A172 (cell line): ENCODE data around the gene CD109. TPM values are rescaled to one million over a fixed set of nuclear protein-coding genes. Genes with fewer than 3 reads are reported as not detected.
"Not testable (repeated sequence)": the region's sequence is repeated elsewhere in the genome, so short reads cannot be mapped to it uniquely, and the experiment has no call there.

Source experiments
- DNase-seq: peaks from one replicate; pipeline ENCODE4 v3.0.0-alpha.2; 2015; ENCODE audit warnings: low spot score
- total RNA-seq: library from RNA; depleted of rRNA; stranded (reverse); fragments of >200 nt; shearing (Covaris generic); gene quantifications from 2 replicates; pipeline ENCODE4 v1.2.3, GENCODE V29; 2014; rRNA removed

CD109 gene
- 18.4 and 24.3 TPM in 2 replicates for total RNA-seq

- peak; percentile 74 for DNase-seq
Observed at GRCh38 chr6:73695619-73696421, at the start of gene CD109. Gene CD109, plus strand, starts transcription at chr6:73696203. Its CDS starts 13 bp downstream, at chr6:73696216.

GRCh38 chr6:73648166-73648565 lies 47.8 kb upstream of the CD109 start:
- no peak for DNase-seq

DNA sequence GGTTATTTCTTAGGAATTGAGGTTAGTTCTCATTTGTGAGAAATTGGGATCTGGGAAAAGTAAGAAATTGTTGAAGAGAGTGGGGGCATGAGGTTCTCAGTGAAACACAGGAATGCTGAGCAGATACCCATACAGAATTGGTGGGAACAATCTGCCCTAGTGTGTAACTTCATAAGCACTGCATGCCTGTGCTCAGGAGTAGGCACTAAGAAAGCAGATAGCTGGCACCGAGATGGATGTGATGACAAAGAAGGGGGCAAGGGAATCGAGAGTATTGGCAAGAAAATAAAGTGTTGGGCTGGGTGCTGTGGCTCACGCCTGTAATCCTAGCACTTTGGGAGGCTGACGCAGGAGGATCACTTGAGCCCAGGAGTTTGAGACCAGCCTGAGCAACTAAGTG lies 46.2 kb upstream of the CD109 start:
- no peak for DNase-seq

DNA sequence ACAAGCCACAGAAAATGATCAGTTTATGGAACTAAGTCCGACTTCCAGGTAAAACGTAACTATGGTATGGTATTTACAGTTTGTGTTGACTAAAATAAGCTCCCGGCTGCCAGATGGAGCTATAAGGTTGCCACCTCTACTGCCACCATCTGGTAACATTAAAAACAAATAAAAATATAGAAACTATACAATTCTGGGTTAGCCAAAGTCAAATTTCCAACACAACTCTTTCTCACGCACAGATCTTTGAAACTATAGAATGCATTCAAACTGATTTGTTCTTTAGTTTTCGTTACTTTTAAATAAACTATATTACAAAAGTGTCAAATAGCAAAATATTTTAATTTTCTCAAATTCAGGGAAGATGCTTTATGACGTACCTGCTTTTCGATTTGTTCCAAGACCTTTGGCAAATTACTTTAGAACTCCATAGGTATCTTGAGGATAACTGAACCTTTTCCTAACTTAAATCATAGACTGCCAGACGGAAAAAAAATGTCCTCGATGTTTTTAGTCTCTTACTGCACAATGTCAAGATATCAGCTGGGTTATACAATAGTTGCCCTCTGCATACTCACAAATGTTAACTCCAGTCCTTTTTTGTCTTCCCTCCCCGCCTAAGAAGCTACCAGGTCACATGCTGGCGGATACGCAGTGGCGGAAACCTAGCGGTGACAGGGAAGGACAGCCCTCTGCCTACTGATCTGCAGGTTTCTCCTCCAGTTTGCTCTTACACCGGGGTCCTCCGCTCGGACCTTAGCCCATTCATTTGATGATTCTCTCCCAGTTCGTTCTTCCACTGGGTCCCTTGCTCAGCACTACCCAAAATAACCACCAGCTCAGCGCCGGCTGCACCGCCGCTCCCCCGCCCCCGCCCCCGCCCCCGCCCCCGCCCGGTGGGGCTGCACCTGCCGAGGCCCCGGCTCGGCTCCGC lies 43.1 kb upstream of the CD109 start:
- peak; percentile 45 for DNase-seq

GRCh38 chr6:73653571-73654424 lies 42.2 kb upstream of the CD109 start, which contains the start of gene SLC17A5:
Gene SLC17A5, minus strand, starts transcription at chr6:73653992. Its CDS starts 106 bp downstream, at chr6:73653886.
- peak; percentile 81 for DNase-seq

DNA sequence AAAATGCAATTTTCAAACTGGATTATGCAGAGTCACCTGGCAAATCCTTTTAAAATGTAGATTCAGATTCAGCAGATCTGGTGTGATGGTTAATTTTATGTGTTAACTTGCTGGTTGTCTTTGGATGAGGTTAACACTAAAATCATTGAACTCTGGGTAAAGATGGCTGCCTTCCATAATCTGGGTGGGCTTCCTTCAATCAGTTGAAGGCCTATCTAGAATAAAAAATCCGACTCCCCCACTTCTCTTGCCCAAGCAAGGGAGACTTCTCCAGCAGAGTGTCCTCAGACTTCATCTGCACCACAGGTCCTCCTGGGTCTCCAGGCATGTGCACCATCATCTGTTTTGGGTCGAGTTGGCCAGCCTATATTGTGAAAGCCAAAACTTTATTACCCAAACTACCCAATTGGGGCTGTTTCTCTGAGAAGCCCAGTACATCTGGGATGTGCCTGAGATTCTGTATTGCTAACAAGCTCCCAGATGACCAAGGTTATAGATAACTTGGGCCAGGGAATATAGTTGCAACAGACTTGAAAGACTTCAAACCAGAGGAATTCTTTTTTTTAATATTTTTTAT lies 40.6 kb upstream of the CD109 start:
- no peak for DNase-seq

DNA sequence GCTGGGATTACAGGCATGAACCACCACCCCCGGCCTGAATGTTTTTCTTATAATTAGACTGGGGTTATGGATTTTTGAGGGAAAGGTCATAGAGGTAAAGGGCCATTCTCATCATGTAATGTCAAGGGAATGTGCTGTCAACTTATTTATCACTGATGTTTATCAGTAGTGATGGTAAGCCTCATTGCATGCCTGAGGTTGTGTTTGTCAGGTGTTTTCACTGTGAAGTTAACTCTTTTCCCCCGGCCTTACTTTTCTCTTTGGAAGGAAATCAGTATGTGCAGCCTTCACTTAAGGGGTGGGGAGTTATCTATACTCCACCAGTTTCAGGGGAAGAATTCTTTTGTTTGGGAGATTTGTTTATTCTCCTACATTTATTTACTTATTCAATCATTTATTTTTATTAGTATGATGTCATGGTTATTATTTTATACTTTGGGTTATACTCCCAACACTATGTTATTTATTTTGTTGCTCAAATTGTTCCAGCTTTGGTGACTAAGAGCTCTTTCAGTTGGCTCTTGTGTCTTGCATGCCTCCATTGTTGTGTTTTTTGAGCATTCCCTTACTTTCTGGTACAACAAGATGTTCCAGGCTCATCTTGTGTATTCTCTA lies 39.4 kb upstream of the CD109 start:
- no peak for DNase-seq

GRCh38 chr6:73657201-73657600 lies 38.8 kb upstream of the CD109 start:
- DNase-seq: no peak

GRCh38 chr6:73664701-73665100 lies 31.3 kb upstream of the CD109 start:
- DNase-seq: no peak

GRCh38 chr6:73665686-73666319 lies 30.2 kb upstream of the CD109 start:
- peak; percentile 29 for DNase-seq

GRCh38 chr6:73666393-73666792 lies 29.6 kb upstream of the CD109 start:
- no peak for DNase-seq

DNA sequence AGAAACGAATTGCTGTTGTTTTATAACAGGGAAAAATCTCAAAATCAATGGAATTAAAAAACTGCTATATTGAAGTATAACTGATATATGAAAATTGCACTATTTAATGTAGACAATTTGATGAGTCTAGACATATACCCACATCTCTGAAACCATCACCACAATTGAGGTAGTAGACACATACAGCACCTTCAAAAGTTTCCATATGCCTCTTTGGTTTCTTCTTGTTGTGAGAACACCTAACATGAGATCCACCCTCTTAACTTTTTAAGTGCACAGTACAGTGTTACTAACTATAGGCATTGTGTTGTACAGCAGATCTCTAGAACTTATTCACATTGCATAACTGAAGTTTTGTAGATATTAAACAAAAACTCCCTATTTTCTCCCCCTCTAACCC lies 28.2 kb upstream of the CD109 start:
- DNase-seq: no peak

DNA sequence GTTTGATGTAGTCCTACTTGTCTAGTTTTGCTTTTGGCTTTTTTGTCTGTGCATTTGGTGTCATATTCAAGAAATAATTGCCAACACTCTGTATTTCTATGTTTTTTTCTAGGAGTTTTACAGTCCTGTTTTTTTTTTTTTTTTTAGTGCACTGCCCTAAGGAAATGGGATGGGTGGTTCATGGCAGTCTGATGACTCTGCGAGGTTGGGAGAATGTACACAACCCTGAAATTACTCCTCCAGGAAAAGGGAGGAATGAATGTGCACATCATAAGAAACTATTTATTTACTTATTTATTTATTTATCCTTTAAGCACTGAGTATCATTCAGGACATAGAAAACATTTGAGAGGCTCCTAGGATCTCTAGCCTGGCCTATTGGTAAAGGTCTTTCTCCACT lies 27.0 kb upstream of the CD109 start:
- no peak for DNase-seq

DNA sequence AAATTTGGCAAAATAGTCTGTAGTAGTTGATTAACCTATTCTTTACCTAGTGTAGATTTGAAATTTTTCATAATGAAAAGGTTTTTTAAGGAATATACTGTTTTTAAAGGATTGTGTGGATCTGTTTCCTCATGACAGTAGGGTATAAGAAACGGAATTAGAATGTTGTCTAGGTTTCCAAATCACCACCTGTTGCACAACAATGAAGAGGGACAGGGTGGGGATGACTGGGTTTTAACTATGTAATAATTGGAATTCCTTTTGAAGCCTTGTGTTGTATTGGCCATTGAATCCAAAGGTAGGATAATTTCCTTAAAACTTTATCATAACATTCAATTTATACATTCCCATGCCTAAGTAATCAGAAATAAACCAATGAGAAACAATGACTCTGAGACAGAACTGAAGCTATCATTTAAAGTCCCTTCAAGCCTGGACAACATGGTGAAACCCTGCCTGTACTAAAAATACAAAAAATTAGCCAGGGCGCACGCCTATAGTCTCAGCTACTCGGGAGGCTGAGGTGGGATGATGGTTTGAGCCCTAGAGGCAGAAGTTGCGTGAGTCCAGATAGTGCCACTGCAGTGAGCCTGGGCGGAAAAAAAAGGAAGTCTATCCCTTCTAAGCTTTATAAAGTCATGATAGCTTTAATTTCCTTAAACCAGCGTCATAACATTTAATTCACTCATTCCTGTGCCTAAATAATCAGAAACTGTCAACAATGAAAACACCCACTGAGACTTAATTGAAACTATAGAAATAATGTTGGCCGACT lies 23.9 kb upstream of the CD109 start:
- no peak for DNase-seq

DNA sequence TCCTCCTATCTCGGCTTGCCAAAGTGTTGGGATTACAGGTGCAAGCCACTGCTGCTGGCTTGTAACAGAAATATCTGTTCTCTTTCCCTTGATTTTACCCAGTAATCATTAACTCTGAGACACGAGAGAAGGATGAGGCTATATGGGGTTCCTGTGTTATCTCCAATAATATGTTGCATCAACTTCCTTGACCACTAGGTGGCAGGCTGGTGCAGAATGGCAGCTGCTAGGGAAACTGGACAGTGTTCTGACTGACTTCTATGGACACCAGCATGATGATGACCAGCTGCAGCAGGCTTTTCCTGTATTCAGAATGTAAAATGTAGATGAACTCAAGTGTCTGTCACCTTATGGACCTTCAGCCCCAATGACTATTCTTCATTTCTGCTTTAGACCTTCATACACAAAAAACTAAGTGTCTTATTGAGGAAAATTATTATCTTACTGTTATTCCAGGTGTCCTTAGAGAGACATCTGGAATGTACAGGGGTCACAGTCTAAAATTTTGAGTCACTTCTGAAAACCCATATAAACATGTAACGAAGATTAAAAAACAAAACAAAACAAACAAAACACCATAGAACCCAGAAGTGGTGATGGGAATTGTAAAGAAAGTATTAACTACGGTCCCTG lies 20.4 kb upstream of the CD109 start:
- DNase-seq: peak; percentile 76

- no peak for DNase-seq
Observed at GRCh38 chr6:73679009-73679408, 17.0 kb upstream of the CD109 start.

- not testable (repeated sequence) for DNase-seq
Observed at GRCh38 chr6:73679846-73680245, 16.2 kb upstream of the CD109 start.

GRCh38 chr6:73680289-73680918 lies 15.6 kb upstream of the CD109 start:
- peak; percentile 10 for DNase-seq
